Middle frontal gyrus (tissue), 1 donor: ENCODE measurements around the gene HBA1.
"Not testable (repeated sequence)": the region's sequence is repeated elsewhere in the genome, so short reads cannot be mapped to it uniquely, and the experiment has no call there.

Experiments used
- DNase-seq: peaks from one replicate; pipeline ENCODE4 v3.0.0-alpha.2; 2015; ENCODE audit warnings: low spot score; ENCODE audit errors: extremely low spot score

Gene HBA1

DNA sequence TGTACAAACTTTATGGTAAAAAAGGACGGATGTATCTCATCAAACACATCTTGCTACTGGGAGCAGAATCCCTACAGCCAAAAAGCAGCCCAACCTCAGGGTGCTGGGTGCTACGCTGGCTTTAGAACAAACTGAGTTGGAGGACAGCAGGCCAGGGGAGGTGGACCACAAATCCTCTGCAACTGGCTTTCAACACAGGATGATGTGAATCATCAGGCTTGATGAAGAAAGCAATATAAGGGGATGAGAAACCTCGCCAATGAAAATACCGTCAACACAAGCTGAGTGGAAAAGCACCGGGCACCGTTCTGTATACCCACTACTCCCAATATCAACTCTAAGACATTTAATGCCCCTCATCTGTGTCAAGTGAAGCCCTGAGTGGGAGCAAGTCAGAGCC, 18.0 kb downstream of the HBA1 start:
- no peak for DNase-seq

GRCh38 chr16:200388-200787, 23.9 kb downstream of the HBA1 start:
- DNase-seq, result no peak

DNA sequence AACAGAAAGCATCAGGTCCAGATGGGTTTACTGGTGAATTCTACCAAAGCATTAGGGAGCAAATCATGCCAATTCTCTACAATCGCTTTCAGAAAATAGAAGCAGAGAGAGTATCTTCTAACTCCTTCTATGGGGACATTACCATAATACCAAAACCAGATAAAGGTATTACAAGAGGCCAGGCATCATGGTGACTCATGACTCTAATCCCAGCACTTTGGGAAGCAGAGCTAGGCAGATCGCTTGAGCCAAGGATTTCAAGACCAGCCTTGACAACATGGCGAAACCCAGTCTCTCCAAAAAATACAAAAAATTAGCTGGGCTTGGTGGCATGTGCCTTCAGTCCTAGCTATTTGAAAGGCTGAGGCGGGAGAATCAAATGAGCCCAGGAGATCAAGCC, 26.8 kb downstream of the HBA1 start:
- no peak for DNase-seq

DNA sequence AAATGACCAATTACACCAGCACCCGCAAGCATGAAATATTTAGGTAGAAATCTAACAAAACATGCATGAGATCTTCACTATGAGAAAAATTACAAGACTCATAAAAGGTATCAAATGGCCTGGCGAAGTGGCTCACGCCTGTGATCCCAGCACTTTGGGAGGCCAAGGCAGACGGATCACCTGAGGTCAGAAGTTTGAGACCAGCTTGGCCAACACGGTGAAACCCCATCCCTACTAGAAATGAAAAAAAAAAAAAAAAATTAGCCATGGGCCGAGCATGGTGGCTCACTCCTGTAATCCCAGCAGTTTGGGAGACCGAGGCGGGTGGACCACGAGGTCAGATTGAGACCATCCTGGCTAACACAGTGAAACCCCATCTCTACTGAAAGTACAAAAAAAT, 27.6 kb downstream of the HBA1 start:
- not testable (repeated sequence) for DNase-seq

GRCh38 chr16:209359-209758, 32.9 kb downstream of the HBA1 start:
- not testable (repeated sequence) for DNase-seq

DNA sequence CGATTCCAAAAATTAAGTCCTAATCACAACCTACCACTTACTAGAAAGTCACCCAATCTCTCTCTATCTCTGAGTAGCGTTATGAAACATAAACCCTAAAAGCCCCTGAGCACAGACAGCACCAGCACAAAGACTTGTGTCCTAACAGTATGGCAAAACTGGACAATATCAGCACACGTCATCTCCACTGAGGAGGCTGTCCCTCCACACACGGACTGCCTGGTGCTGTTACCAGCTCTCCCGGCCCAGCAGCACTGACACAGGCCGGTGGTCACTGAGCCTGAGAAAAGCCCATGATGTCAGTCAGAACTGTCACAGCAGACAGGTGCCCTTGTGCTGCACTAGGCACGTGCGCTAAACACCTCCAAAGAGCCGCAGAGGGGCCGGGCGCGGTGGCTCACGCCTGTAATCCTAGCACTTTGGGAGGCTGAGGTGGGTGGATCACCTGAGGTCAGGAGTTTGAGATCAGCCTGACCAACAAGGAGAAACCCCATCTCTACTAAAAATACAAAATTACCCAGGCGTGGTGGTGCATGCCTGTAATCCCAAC, 35.2 kb downstream of the HBA1 start:
- DNase-seq, result not testable (repeated sequence)

DNA sequence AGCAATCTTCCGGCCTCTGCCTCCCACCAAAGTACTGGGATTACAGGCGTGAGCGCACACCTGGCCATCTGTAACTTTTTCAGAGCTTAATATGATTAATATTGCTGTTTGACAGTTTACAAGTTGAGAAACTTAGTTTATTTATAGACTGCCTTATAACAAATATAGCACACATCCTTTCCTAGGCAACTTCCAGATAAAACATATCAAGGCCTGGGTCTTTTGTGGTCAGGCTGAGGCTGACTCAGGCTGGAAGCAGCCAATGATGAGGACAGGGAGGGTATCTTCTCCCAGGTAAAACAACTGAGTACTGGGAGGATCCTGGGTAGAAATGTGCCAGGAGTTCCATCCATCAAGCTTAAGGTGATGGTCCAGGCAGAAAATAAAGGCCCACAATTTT, 36.5 kb downstream of the HBA1 start:
- DNase-seq, result no peak

DNA sequence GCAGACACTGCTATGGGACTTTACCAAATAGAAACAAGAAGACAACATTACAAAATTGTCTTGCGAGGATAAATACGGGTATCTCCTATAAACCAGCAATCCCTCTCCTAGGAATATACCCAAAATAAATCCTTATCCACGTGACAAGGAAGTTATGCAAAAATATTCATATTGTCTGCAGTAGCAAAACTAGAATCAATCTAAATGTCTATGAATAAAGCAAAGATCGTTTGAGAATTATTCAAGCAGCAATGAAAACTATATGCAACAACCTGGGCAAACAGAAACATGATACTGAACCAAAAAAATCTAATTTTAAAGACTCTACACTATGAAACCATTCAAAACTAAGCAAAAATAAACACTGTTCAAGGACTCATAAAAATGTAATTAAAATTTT, 43.5 kb downstream of the HBA1 start:
- no peak for DNase-seq
